Activated CD4-positive, alpha-beta T cell treated with anti-CD3 and anti-CD28 coated beads for 36 hours (primary cell): ENCODE data around the gene VWDE. TPM values are rescaled to one million over a fixed set of nuclear protein-coding genes. Genes with fewer than 3 reads are reported as not detected.
A peak's percentile ranks its signal among the peaks of the same experiment; 100 is the strongest.

Experiments
- ATAC-seq: fragments of 200-7000 bp; cut with Tn5 transposase; one replicate; pipeline ENCODE4 v1.10.0; 2021; ENCODE audit warnings: mild to moderate bottlenecking, moderate library complexity
- CTCF ChIA-PET: fragments of 350-600 bp; sonication (Branson Sonifier 250); formaldehyde crosslinking; loops from one replicate; lab custom pipeline; 2021; ENCODE audit warnings: antibody characterized with exemption; lab: Charles Lee
- POLR2A ChIA-PET: fragments of 350-600 bp; sonication (Branson Sonifier 250); formaldehyde crosslinking; loops from one replicate; lab custom pipeline; 2021; ENCODE audit warnings: antibody characterized with exemption, inconsistent platforms; lab: Charles Lee
- DNase-seq: peaks from one replicate; pipeline ENCODE4 v3.0.0-alpha.2; 2020
- H3K27ac Mint-ChIP-seq: one replicate; pipeline ENCODE4 v1.8.0; 2021; ENCODE audit warnings: mixed read lengths
- H3K27me3 Mint-ChIP-seq: one replicate; pipeline ENCODE4 v1.8.0; 2021; ENCODE audit warnings: mixed read lengths
- H3K36me3 Mint-ChIP-seq: one replicate; pipeline ENCODE4 v1.8.0; 2021; ENCODE audit warnings: low read depth, mixed read lengths
- H3K4me1 Mint-ChIP-seq: one replicate; pipeline ENCODE4 v1.8.0; 2021; ENCODE audit warnings: mixed read lengths
- H3K4me3 Mint-ChIP-seq: one replicate; pipeline ENCODE4 v1.8.0; 2021; ENCODE audit warnings: mild to moderate bottlenecking, moderate library complexity, mixed read lengths
- H3K9me3 Mint-ChIP-seq: one replicate; pipeline ENCODE4 v1.8.0; 2021; ENCODE audit warnings: low read depth, mixed read lengths
- intact Hi-C, 2 experiments: fragments of 100-400 bp; cut with DNase I in 1 of 2; cut with micrococcal nuclease in 1 of 2; formaldehyde crosslinking; loops; one replicate each; pipeline versions ENCODE4 v1.14.2 to v1.15.1; 2022 to 2024; cut with DNase I, micrococcal nuclease
- total RNA-seq, 2 experiments: library from RNA; stranded (reverse); gene quantifications; one replicate each; pipeline ENCODE4 v1.2.3, GENCODE V29; 2021

The VWDE gene
- total RNA-seq, 2 experiments from 2014 or later: 2.2 to 2.3 TPM

GRCh38 chr7:12325646-12326045 lies 78.0 kb downstream of the VWDE start:
- intact Hi-C loops: no loop called here

GRCh38 chr7:12323415-12323814 lies 80.2 kb downstream of the VWDE start:
- no peaks in the 10 kb centered on the region for H3K36me3 Mint-ChIP-seq
- no peaks in the 10 kb centered on the region for H3K4me1 Mint-ChIP-seq
- ChIA-PET CTCF (interaction anchor here (0.9 to 1.6 kb wide), 5 partner anchors 9 to 254 kb away, joined by 3 to 8 read pairs (median 3); no protein-coding TSS in a partner anchor), POLR2A (no interaction called here)
- ATAC-seq (no peak), DNase-seq (no peak)
- H3K4me3 Mint-ChIP-seq: no peak overlapping the region
- no peak overlapping the region for H3K27ac Mint-ChIP-seq
- intact Hi-C loops: loop anchor here (2.0 to 5.0 kb wide), 6 partner anchors 66 to 951 kb away; partner anchors contain the start of genes THSD7A (in 2 of the 2) and TMEM106B (in 2 of the 2)
- H3K27me3 Mint-ChIP-seq: no peaks in the 10 kb centered on the region
- H3K9me3 Mint-ChIP-seq: no peaks in the 10 kb centered on the region

More at GRCh38 chr7:12325646-12326045, 78.0 kb downstream of the VWDE start:
- ChIA-PET POLR2A (no interaction called here), CTCF (no interaction called here)
- H3K4me3 Mint-ChIP-seq: no peak overlapping the region
- DNase-seq (no peak), ATAC-seq (no peak)
- H3K27me3 Mint-ChIP-seq: no peaks in the 10 kb centered on the region
- no peaks in the 10 kb centered on the region for H3K36me3 Mint-ChIP-seq
- H3K9me3 Mint-ChIP-seq: no peaks in the 10 kb centered on the region
- H3K27ac Mint-ChIP-seq: no peak overlapping the region
- H3K4me1 Mint-ChIP-seq: no peaks in the 10 kb centered on the region

- DNase-seq: peak; percentile 47
Observed at GRCh38 chr7:12322903-12323300, 80.8 kb downstream of the VWDE start.

DNA sequence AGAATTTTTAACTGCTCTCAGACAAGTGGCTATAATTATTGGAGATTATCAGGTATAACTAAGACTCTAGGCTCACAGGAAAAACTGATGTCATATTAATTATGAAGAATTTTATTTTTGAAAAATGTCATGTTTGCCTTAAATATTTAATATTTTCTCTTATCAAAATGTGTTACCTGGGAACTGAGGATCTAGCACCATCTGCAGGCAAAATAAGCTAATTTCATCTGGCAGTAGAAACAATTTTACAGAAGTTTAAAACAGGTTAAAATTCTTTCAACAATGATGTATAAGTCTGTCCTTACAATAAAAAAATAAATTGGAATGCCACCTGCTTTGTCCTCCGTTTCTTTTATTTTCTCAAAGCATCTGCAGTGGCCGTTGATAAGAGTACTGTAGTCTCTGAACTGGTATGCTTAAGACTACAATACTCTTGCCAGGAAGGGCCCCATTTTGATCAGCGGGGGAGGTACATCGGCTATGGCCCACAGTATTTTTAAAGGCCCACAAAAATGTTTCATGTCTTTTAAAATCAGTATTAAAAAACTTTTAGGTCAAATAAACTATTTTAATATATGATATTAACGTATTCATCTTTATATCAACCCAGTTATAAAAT lies 81.3 kb downstream of the VWDE start:
- ChIA-PET CTCF (interaction anchor here (0.7 to 1.8 kb wide), 14 partner anchors 10 to 272 kb away, joined by 3 to 18 read pairs (median 4); no protein-coding TSS in a partner anchor), POLR2A (no interaction called here)
- Mint-ChIP-seq H3K36me3 (no peaks in the 10 kb centered on the region), H3K4me3 (no peak overlapping the region), H3K9me3 (no peaks in the 10 kb centered on the region), H3K27ac (no peak overlapping the region), H3K4me1 (no peaks in the 10 kb centered on the region), H3K27me3 (no peaks in the 10 kb centered on the region)
- intact Hi-C loops: loop anchor here (1.0 to 5.0 kb wide), 8 partner anchors 65 to 950 kb away; partner anchors contain the start of genes THSD7A (in 2 of the 2) and TMEM106B (in 2 of the 2)
- DNase-seq: peak; percentile 7
- no peak for ATAC-seq

More at GRCh38 chr7:12322903-12323300, 80.8 kb downstream of the VWDE start:
- Mint-ChIP-seq H3K27ac (no peak overlapping the region), H3K4me3 (no peak overlapping the region), H3K4me1 (no peaks in the 10 kb centered on the region), H3K9me3 (no peaks in the 10 kb centered on the region), H3K36me3 (no peaks in the 10 kb centered on the region), H3K27me3 (no peaks in the 10 kb centered on the region)
- intact Hi-C loops: loop anchor here (1.0 to 5.0 kb wide), 8 partner anchors 66 to 951 kb away; partner anchors contain the start of genes THSD7A (in 2 of the 2) and TMEM106B (in 2 of the 2)
- ATAC-seq: peak; percentile 64
- ChIA-PET CTCF (interaction anchor here (0.7 to 1.8 kb wide), 13 partner anchors 9 to 273 kb away, joined by 3 to 18 read pairs (median 4); no protein-coding TSS in a partner anchor), POLR2A (no interaction called here)

DNA sequence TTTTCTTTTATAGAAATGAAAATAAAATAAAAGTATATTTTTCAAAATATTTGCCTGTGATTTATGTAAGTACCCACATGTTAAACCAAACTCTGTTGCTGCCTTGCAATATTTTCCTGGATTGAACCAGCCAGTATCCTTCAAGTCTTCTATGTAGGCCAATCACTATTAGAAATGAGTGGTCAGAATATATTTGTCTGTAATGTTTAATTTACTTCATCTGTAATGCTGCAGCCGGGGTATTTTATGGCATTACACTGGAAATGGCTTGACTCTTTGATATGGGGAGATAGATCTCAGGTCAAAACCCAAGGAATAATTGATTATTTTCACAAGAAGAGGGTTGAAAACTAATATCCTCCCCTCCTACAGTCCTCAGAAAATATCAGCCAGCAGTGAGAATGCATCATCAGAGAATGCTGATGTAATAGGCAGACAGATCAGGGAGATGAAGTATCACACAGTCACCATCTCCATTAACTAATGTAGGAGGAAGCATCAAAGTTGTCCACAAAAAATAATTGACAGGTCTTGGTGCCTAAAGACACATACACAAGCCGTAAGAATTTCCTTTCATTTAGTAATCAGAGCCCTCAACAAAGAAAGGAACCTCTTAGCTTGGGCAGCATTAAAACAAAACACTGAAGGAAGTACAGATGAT lies 82.5 kb downstream of the VWDE start:
- POLR2A ChIA-PET: no interaction called here
- H3K4me1 Mint-ChIP-seq: no peaks in the 10 kb centered on the region
- CTCF ChIA-PET: interaction anchor here (0.7 to 1.8 kb wide), 6 partner anchors 17 to 259 kb away, joined by 3 to 18 read pairs (median 4); no protein-coding TSS in a partner anchor
- no peaks in the 10 kb centered on the region for H3K9me3 Mint-ChIP-seq
- no peaks in the 10 kb centered on the region for H3K27me3 Mint-ChIP-seq
- H3K36me3 Mint-ChIP-seq: no peaks in the 10 kb centered on the region
- no peak overlapping the region for H3K4me3 Mint-ChIP-seq
- DNase-seq: no peak
- intact Hi-C loops: loop anchor here (5.0 kb wide), 5 partner anchors 64 to 949 kb away; partner anchors contain the start of gene THSD7A (in 2 of the 2)
- no peak for ATAC-seq
- H3K27ac Mint-ChIP-seq: no peak overlapping the region

DNA sequence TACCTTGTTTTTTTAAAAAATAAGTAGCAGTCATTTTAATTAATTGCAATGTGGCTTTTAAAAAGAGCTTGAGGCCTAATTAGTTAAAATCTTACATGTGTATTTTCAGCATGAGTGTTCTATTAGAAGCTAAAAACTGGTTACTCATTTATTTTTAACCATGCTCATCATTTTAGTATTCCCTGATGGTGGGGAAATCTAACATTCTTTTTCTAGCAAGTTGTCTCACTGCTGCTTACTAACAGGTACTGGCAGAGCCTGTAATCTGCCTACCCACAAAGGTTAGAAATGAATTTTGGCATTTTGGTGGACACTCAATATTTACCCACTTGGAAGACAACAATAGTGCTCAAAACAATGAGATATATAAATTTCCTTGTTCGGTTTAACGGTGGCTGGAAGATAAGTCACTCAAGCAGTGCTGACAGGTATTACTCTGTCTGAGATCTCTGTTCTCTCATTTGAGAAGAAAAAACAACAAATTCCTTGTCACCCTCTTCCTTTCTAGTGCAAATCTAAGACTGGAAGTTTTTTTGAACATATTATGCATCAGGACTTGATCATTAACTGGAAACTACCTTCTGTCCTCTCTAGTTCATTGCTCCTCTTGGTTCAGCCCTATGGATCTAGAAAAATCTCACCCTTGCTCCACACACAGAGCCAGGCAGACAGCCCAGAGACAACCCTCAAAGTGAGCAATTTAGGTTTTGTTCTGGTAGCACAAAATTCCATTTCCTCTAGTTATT lies 83.3 kb downstream of the VWDE start:
- ATAC-seq (no peak), DNase-seq (no peak)
- Mint-ChIP-seq H3K36me3 (no peaks in the 10 kb centered on the region), H3K4me1 (no peaks in the 10 kb centered on the region), H3K27ac (no peak overlapping the region), H3K4me3 (no peak overlapping the region), H3K27me3 (no peaks in the 10 kb centered on the region), H3K9me3 (no peaks in the 10 kb centered on the region)
- CTCF ChIA-PET: no interaction called here
- intact Hi-C loops: loop anchor here (5.0 kb wide), 5 partner anchors 63 to 948 kb away; partner anchors contain the start of gene THSD7A (in 2 of the 2)
- POLR2A ChIA-PET: no interaction called here

- no peak overlapping the region for H3K27ac Mint-ChIP-seq
- no peaks in the 10 kb centered on the region for H3K27me3 Mint-ChIP-seq
- ATAC-seq (no peak), DNase-seq (no peak)
- peaks cover 3% of the 10 kb centered on the region for H3K4me1 Mint-ChIP-seq
- H3K4me3 Mint-ChIP-seq: no peak overlapping the region
- intact Hi-C loops: no loop called here
- no peaks in the 10 kb centered on the region for H3K36me3 Mint-ChIP-seq
- ChIA-PET CTCF (no interaction called here), POLR2A (no interaction called here)
- H3K9me3 Mint-ChIP-seq: no peaks in the 10 kb centered on the region
Observed at GRCh38 chr7:12317675-12318074, 86.0 kb downstream of the VWDE start.

- ATAC-seq: no peak
- Mint-ChIP-seq H3K27ac (no peak overlapping the region), H3K36me3 (no peaks in the 10 kb centered on the region), H3K4me3 (no peak overlapping the region), H3K4me1 (peaks cover 3% of the 10 kb centered on the region), H3K9me3 (no peaks in the 10 kb centered on the region), H3K27me3 (no peaks in the 10 kb centered on the region)
- intact Hi-C loops: no loop called here
- CTCF ChIA-PET: no interaction called here
- no peak for DNase-seq
- POLR2A ChIA-PET: no interaction called here
Observed at GRCh38 chr7:12316925-12317324, 86.7 kb downstream of the VWDE start.

DNA sequence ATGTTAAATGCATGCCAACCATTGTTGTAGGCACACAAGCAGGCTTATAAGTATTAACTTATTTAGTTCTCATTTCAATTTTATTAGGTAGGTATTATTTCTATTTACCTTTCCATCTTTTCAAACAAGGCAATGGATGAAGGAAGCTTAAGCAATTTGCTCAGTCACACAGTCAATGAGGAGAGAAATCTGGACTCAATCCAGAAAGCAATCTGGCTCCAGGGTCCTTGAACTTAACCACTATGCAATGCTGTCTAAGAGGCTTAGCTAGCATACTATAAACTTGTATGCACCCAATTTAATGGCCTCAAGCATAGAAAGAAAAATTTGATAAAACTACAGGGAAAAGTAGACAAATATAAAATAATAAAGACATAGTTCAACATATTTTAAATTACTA lies 88.6 kb downstream of the VWDE start:
- no peak for ATAC-seq
- Mint-ChIP-seq H3K27me3 (no peaks in the 10 kb centered on the region), H3K36me3 (no peaks in the 10 kb centered on the region), H3K9me3 (no peaks in the 10 kb centered on the region), H3K4me1 (peaks cover 3% of the 10 kb centered on the region), H3K4me3 (no peak overlapping the region), H3K27ac (no peak overlapping the region)
- no peak for DNase-seq
- intact Hi-C loops: no loop called here
- CTCF ChIA-PET: interaction anchor here (0.9 kb wide), 2 partner anchors 28 to 45 kb away, joined by 3 read pairs; no protein-coding TSS in a partner anchor
- POLR2A ChIA-PET: no interaction called here

DNA sequence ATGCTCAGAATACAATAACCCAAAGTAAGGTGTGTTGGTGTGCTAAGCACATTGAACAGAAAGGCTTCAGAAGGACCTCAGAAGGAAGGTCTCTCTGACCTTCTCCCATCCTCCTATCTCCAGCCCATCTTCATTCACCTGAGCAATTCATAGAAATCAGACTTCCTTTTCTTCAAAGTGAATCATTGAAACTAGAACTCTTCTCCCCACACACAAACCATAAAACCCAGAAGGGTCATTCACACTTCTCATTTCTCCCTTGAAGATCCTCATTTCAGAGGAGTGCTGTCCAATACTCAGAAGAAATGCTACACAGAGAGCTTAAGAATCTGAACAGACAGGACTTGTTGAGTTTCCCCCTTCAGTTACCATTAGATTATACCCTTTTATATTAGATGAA lies 89.5 kb downstream of the VWDE start:
- POLR2A ChIA-PET: no interaction called here
- DNase-seq (no peak), ATAC-seq (peak; percentile 23)
- no peak overlapping the region for H3K27ac Mint-ChIP-seq
- no peaks in the 10 kb centered on the region for H3K9me3 Mint-ChIP-seq
- no peaks in the 10 kb centered on the region for H3K27me3 Mint-ChIP-seq
- intact Hi-C loops: no loop called here
- CTCF ChIA-PET: no interaction called here
- no peaks in the 10 kb centered on the region for H3K36me3 Mint-ChIP-seq
- H3K4me3 Mint-ChIP-seq: no peak overlapping the region
- peaks cover 3% of the 10 kb centered on the region for H3K4me1 Mint-ChIP-seq

- intact Hi-C loops: no loop called here
- Mint-ChIP-seq H3K27me3 (no peaks in the 10 kb centered on the region), H3K9me3 (peaks cover 3% of the 10 kb centered on the region), H3K4me1 (no peaks in the 10 kb centered on the region), H3K36me3 (no peaks in the 10 kb centered on the region), H3K4me3 (no peak overlapping the region), H3K27ac (no peak overlapping the region)
- DNase-seq (no peak), ATAC-seq (no peak)
- CTCF ChIA-PET: no interaction called here
- POLR2A ChIA-PET: no interaction called here
Observed at GRCh38 chr7:12305502-12305901, 98.2 kb downstream of the VWDE start.
